ENCODE measurements around the gene SNX32.

SNX32 gene

GRCh38 chr11:65852508-65853245 lies 18.9 kb downstream of the SNX32 start:
- TF ChIP-seq CTCF (IDR thresholded peaks at IDR 0.05; ENCODE audit: poor library complexity, severe bottlenecking): no peak

GRCh38 chr11:65853246-65853979 lies 19.6 kb downstream of the SNX32 start:
- TF ChIP-seq CTCF (IDR thresholded peaks at IDR 0.05; ENCODE audit: poor library complexity, severe bottlenecking): no peak
- no peak for DNase-seq (ENCODE audit: low spot score)
- Histone ChIP-seq H3K36me3 (ENCODE audit: low read depth) (peaks cover 46% of the 10 kb centered on the region), H3K4me1 (ENCODE audit: insufficient read depth, poor library complexity, severe bottlenecking) (no peaks in the 10 kb centered on the region), H3K27me3 (ENCODE audit: insufficient read depth, poor library complexity, severe bottlenecking) (no peaks in the 10 kb centered on the region), H3K4me3 (ENCODE audit: severe bottlenecking) (no peak overlapping the region), H3K27ac (ENCODE audit: poor library complexity, severe bottlenecking) (no peak overlapping the region), H3K9me3 (ENCODE audit: severe bottlenecking) (no peaks in the 10 kb centered on the region)
- no peak for ATAC-seq (ENCODE audit: low read depth)

More at GRCh38 chr11:65852508-65853245, 18.9 kb downstream of the SNX32 start:
- Histone ChIP-seq H3K27ac (ENCODE audit: poor library complexity, severe bottlenecking) (no peak overlapping the region), H3K4me1 (ENCODE audit: insufficient read depth, poor library complexity, severe bottlenecking) (no peaks in the 10 kb centered on the region), H3K4me3 (ENCODE audit: severe bottlenecking) (no peak overlapping the region), H3K9me3 (ENCODE audit: severe bottlenecking) (no peaks in the 10 kb centered on the region), H3K27me3 (ENCODE audit: insufficient read depth, poor library complexity, severe bottlenecking) (no peaks in the 10 kb centered on the region), H3K36me3 (ENCODE audit: low read depth) (peaks cover 46% of the 10 kb centered on the region)
- no peak for DNase-seq (ENCODE audit: low spot score)
- ATAC-seq (ENCODE audit: low read depth): 0 out of 3 replicates have a peak, but pooled peaks have one; percentile 4

GRCh38 chr11:65854161-65854592 lies 20.4 kb downstream of the SNX32 start:
- H3K27ac ChIP-seq (ENCODE audit: poor library complexity, severe bottlenecking): no peak overlapping the region
- H3K4me1 ChIP-seq (ENCODE audit: insufficient read depth, poor library complexity, severe bottlenecking): no peaks in the 10 kb centered on the region
- TF ChIP-seq CTCF (IDR thresholded peaks at IDR 0.05; ENCODE audit: poor library complexity, severe bottlenecking): no peak
- H3K36me3 ChIP-seq (ENCODE audit: low read depth): peaks cover 46% of the 10 kb centered on the region
- DNase-seq (ENCODE audit: low spot score) (peak; percentile 36), ATAC-seq (ENCODE audit: low read depth) (no peak)
- no peaks in the 10 kb centered on the region for H3K9me3 ChIP-seq (ENCODE audit: severe bottlenecking)
- H3K27me3 ChIP-seq (ENCODE audit: insufficient read depth, poor library complexity, severe bottlenecking): no peaks in the 10 kb centered on the region
- no peak overlapping the region for H3K4me3 ChIP-seq (ENCODE audit: severe bottlenecking)

GRCh38 chr11:65854852-65855837 lies 21.4 kb downstream of the SNX32 start:
- Histone ChIP-seq H3K27me3 (ENCODE audit: insufficient read depth, poor library complexity, severe bottlenecking) (no peaks in the 10 kb centered on the region), H3K4me1 (ENCODE audit: insufficient read depth, poor library complexity, severe bottlenecking) (no peaks in the 10 kb centered on the region)
- DNase-seq (ENCODE audit: low spot score): peak; percentile 19

More at GRCh38 chr11:65854852-65855837, 21.4 kb downstream of the SNX32 start:
- no peak for TF ChIP-seq CTCF (IDR thresholded peaks at IDR 0.05; ENCODE audit: poor library complexity, severe bottlenecking)
- no peak for ATAC-seq (ENCODE audit: low read depth)
- Histone ChIP-seq H3K36me3 (ENCODE audit: low read depth) (peaks cover 46% of the 10 kb centered on the region), H3K27ac (ENCODE audit: poor library complexity, severe bottlenecking) (no peak overlapping the region), H3K4me3 (ENCODE audit: severe bottlenecking) (no peak overlapping the region), H3K9me3 (ENCODE audit: severe bottlenecking) (no peaks in the 10 kb centered on the region)
